GM21576 (cell line): ENCODE results near the gene CYP46A1.

Source experiments
- ATAC-seq: cut with Tn5 transposase; IDR thresholded peaks from one replicate; pipeline ENCODE4 v1.9.1; 2021; ENCODE audit warnings: mild to moderate bottlenecking, moderate library complexity; ENCODE audit not compliant: unreplicated experiment

The CYP46A1 gene

DNA sequence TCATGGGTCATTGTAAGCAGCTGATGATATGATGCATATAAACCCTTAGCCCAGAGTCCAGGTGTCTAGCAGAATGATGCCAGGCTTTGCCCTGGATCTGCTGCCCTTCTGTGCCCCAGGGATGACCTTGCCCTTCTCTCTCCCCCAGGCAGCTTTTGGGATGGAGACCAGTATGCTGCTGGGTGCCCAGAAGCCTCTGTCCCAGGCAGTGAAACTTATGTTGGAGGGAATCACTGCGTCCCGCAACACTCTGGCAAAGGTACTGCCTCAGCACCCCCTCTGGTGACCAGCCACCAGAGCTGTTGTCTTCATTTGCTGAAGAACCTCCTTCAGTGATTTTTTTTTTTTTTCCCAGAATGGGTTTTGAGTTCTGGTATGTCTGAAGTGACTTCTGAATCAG lies 23.3 kb downstream of the CYP46A1 start:
- ATAC-seq = no peak

DNA sequence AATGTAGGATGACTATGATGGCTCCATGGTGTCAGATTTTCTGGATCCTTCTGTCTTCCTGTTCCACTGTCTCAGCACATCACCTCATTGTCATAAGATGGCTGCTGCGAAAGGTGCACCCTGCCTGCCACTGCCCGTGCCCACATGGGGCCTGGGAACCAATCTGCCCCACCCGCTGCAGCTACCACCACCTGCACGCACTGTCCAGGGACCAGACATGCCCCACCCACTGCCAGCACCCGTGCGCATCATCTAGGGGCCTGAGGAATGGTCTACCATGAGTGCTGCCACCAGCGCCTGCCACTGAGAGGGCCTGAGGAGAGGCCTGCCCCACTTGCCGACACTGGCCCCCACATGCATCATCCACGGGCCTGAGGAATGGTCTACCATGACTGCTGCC lies 23.8 kb downstream of the CYP46A1 start:
- no peak for ATAC-seq

DNA sequence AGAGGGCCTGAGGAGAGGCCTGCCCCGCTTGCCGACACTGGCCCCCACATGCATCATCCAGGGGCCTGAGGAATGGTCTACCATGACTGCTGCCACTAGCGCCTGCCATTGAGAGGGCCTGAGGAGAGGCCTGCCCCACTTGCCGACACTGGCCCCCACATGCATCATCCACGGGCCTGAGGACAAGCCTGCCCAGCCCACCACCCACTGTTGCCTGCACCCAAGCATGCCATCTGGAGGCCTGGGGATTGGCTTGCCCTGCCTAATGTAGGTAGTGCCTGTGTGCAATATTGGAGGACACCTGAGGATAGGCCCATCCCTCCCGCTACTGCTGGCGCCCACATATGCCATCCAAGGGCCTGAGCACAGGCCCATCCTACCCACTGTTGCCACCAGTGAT lies 24.4 kb downstream of the CYP46A1 start:
- no peak for ATAC-seq

DNA sequence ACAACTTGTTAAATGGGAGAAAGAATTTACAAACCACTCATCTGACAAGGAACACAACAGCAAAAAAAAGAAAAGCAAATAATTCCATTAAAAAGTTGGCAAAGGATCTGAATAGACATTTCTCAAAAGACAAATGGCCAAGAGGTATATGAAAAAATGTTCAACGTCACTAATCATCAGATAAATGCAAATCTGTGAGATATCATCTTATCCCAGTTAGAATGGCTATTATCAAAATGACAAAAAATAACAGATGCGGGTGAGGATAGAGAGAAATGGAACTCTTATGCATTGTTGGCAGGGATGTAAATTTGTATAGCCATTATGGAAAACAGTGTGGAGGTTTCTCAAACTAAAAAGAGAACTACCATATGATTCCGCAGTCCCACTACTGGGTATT lies 29.9 kb downstream of the CYP46A1 start:
- ATAC-seq = no peak

DNA sequence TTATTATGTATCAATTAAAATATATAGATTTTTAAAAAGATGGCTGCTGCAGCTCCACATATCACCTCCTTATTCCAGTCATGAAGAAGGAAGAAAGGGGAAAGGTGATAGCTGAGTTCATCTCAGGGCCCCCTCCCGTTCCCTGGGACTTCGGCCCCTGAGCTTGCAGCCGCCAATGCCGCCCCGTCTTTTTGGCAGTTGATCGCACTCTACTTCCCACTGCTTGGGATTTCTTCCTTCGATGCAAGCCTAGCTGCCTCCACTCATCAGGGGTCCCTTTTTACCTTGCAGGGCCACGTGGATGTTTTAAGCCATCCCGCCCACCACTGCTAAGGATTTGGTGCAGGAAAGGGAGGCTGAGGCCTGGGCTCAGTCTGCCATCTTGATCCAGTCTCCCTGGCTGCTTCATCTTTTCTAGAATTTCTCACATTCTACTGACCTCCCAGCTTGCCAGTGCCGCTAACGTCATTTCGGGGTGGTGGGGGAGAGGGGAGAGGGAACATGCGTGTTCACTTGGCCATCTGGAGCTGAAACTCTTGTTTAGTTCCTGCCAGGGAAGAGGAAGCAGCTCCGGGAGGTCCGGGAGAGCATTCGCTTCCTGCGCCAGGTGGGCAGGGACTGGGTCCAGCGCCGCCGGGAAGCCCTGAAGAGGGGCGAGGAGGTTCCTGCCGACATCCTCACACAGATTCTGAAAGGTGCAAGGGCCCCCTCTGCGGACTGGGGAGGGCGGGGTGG lies 31.3 kb downstream of the CYP46A1 start:
- ATAC-seq = no peak

DNA sequence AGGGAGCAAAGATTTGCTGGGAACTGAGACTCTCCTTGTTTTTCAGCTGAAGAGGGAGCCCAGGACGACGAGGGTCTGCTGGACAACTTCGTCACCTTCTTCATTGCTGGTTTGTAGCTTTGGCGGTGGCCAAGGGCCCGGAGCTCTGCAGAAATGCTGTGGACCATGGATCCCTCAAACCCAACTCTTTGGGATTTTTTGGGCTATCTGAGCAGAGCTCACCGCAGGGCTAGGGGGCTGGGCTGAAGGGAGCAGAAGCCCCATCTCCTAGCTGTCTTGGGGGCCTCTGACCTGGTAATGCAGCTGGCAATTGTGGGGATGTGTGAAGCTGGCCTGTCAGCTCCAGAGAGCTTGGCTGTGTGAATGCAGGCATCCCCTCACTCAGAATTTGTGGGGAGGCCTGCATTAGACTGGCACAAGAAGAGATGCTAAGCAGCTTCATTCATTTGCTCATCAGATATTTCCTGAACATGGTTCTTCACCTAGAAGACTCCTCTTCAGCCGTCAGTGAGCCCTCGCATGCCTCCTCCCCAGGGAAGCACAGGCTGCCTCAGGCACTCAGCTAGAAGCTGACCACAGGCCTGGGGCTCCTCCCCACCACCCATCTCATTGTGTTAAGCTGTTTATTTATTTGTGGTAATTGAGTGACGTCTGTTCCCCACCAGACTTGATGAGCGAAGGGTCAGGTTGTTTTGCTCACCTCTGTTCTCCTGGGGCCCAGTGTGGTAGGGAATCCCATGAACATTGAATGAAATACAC lies 32.2 kb downstream of the CYP46A1 start:
- no peak for ATAC-seq

DNA sequence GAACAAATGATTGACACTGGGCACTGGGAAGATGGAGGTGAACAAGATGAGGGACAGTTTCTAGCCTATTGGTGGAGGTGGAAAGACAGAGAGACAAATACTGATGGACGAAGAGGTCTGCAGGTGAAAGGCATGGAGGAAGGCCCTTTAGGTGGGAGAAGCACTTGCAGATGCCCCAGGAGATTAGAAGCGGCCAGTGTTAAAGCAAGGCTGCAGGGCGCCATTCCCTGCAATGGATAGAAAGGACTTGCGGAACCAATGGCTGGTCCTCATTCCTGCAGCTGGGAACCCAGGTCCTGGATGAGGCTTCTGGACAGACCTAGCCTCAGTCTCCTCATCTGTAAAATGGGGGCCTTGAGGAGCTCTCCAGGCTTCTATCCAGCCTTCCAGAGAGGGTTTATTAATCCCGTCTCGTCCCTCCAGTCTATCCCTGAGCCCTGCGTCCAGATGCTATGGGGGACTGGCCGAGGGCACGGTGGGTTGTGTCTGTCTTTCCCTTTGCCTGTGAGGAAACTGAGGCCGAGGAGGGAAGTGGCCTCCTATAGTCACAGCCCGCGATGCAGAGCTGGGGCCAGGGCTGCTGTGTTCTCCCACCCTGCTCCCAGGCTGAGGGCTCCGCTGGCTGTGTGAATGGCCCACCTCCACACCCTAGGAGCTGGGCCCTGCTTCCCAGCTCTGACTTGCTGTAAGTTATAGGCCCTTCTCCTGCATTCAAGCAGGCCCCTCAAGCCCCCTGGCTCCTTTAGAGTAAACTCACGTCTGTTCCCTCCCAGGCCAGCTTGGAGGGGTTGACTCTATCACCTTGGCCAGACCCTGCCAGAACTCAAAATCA lies 33.0 kb downstream of the CYP46A1 start:
- no peak for ATAC-seq

DNA sequence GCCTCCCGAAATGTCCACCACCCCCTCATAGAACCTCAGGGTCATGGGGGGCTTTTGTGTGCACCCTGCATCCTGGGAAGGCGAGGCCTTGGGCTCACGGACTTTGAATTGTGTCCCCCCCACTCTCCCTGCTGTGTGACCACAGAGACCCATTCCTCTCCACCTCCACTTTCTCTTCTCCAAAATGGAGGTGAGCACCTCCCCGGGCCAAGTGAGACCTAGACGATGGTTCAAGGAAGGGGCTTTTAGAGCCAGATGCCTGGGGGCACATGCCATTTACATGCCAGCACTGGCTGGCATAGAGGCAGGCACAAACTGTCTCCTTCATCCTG lies 33.5 kb downstream of the CYP46A1 start:
- no peak for ATAC-seq

DNA sequence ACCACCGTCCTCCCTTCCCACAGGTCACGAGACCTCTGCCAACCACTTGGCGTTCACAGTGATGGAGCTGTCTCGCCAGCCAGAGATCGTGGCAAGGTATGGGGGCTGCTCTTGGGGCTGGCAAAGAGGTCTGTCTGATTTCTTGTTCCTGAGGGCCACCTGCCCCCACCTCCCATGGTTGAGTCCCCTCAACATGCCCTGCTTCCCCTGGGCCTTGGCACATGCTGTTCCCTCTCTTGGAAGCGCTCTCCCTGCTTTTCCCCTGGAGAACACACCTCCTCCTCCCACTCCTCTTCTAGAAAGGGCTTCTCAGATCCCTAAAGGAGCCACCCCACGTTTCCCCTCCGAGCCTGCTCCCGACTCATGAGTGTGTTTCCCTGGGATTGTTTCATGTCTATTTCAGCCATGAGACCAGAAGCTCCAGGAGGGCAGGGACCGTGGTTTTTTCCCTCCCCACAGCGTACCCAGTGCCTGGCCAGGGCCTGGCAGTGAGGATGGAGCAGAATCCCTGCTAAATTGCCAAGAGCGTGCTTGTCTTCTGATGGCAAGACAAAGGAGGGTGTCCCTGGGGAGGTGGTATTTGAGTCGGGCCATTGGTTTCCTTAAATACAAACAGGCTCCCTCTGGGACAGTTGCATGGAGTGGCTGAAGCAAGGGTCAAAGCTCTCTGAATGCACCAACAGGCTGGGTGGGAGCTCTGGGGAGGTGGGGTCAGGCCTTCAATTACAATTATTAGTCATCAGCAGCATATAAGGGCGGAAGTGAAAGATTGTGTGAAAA lies 34.1 kb downstream of the CYP46A1 start:
- ATAC-seq = peak; percentile 91

DNA sequence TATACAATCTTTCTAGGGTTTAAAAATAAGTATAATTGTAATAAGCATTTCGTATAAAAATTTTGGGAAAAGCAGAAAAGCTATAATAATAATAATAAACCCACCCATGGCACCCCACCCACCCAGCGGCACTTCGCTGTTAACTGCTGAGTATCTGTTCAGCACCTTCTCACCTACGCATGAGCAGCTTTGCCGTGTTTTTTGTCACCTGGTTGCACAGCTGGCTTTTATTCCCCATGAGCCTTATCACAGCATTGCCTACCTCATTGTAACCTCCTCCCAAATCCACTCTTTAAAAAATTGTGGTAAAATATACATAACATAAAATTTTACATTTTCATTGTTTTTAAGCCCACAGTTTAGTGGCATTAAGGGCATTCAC lies 34.7 kb downstream of the CYP46A1 start:
- ATAC-seq = peak; percentile 54

DNA sequence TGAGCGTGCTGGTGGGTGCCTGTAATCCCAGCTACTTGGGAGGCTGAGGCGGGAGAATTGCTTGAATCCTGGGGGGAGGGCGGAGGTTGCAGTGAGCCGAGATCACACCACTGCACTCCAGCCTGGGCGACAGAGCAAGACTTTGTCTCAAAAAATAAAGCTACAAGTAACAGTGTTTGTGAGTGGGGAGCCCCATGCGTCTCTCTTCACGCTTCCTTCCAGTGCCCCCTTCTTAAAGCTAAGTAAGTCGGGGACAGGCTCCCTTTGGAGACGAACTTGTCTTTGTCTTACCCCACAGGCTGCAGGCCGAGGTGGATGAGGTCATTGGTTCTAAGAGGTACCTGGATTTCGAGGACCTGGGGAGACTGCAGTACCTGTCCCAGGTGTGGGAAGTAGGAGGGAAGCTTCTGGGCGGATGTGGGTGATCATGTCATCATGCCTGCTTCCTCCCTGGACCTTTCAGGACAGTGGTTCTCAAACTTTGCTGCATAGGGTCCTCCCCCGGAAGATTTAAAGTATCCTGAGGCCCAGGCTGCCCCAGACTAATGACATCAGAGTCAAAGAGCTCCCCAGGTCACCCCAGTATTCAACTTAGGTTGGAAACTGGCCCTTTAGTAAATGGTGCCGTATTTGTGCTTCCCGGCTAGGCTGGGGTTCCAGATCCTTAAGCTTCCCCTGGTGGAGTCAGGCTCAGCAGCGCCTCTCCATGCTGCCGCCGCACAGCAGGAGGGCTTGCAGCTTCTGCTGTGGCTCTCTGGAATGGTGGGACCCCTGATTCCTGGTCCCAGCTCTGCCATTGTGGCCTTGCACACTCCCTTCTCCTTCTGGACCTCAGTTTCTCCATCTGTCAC lies 37.1 kb downstream of the CYP46A1 start:
- ATAC-seq = no peak

DNA sequence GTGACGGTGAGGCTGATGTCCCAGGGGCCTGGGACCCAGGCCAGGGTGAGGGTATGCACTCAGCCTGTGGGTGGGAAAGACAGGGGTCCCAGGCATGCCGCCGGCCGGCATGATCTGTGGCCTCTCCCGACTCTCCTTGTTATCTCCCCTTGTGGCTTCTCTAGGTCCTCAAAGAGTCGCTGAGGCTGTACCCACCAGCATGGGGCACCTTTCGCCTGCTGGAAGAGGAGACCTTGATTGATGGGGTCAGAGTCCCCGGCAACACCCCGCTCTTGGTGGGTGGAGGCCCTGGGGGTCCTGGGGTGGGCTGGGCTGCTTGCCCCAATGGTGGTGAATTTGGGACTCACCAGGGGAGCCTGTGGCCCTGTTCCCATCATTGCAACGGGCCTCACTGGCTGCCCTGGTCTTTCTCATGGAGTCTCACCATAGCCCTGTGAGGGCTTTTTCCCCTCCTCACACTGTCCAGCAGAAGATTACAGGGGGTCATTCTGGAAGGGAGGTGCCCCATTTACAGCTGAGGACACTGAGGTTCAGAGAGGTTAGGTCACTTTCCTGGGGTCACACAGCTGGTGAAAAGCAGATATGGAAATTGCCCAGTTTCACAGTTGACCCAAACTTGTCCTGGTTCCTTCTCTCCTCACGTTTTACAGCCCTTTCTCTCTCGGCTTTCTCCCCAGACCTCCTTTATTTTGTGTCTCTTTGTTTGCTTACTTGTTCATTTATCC lies 37.9 kb downstream of the CYP46A1 start:
- no peak for ATAC-seq

DNA sequence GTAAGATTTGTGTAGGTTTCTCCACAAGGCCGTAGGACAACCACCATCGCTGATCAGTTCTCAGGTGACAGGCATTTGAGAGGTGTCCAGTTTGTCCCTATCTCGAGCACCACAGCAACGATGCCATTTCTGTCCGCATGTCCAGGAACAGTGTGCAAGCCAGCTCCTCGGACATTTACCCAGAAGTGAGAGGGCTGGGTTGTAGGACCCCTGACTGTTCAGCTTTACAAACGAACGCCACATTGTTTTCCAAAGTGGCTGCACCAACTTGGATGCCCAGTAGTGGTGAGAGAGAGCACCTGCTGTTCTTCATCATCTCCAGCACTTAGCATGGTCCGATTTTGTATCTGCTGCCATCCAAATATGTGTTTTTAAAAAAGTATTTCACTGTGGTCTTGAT lies 38.6 kb downstream of the CYP46A1 start:
- ATAC-seq = no peak

DNA sequence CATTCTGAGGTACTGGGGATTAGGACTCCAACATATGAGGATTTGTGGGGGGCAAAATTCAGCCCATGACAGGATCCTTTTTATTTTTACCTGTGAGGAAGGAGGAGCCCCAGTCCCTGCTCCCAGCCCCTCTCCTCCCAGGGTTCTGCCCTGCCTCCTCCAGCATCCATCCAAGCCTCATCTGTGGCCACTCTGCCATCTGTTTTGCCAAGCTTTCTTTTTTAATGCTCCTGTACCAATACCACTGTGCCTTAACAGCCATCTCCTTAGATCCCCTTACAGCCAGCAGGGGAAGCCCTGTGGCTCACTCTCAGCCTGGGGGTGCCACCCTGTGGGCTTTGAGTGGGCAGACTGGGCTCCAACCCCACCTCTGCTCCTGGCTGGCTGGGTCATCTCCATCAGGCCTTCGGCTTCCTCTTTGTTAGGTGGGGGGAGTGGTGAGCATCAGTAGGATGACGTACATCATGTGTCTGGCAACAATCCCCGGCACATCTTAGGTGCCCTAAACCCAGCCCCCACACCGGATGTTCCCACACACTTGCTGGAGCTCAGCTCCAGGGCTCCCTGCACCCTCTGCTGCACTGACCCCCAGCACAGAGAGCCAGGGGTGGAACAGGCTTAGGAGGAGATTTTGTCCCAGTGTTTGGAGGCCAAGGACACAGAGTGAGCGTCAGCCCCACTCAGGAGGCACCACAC lies 40.2 kb downstream of the CYP46A1 start:
- ATAC-seq = no peak

DNA sequence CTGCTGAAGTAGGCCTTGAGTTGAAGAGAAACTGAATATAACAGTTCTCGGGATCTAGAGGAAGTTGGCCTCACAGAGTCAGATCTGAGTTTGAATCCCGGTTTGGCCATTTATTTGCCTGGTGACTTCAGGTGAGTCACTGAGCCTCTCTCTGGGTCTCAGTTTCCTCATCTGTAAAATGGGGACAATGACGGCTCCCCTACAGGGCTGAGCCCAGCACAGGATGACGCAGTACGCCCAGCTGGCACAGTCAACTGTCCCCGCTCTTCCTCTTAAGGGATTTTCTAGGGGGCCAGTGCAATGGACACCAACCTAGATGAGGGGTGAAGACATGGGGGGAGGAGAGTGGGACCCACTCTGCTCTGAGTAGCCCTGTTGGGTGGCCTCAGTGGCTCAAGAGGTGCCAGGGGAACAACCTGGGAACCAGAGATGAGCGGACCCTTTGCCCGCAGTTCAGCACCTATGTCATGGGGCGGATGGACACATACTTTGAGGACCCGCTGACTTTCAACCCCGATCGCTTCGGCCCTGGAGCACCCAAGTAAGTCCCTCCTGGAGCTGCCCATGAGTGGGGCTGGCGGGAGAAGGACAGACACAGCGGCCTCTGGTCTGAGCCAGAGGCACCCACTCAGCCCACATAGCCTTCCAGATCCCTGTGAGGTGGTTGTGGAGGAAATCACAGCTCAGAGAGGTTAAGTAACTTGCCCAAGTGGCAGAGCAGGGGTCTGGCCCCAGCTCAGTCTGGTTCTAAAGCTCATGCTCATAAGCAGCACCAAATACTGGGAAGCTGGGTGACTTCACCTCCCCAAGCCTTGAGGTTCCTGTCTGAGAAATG lies 41.1 kb downstream of the CYP46A1 start:
- ATAC-seq = no peak

DNA sequence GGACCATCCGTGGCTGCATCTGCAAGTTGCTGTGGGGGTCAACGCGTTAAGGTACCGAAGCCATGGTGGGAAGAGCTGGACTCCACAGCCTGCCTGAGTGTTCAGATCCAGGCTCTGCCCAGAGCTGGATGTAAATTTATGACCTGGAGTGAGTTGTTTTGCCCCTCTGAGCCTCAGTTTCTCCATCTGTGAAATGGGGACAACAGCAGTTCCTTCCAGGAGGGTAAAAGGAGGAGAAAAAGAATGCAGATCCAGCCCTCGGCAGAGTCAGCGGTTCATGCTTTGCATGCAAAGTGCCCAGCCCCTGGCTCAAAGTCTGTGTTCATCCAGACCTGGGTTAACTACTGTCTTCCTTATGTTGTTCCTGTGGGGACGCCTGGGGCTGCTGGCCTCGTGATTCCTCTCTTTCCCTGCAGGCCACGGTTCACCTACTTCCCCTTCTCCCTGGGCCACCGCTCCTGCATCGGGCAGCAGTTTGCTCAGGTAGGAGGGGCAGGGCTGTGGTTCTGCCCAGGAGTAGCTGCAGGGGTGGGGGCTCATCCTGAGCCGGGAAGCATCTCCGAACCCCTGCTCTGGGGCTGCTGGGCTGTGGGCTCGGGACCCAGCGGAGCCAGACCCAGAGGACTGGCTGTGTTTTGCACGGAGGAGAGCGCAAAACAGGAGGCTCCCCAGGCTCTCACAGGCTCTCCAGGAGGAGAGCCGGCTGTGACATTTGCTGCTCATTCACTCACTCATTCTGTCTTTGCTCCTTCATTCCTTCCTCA lies 41.9 kb downstream of the CYP46A1 start:
- ATAC-seq = no peak

DNA sequence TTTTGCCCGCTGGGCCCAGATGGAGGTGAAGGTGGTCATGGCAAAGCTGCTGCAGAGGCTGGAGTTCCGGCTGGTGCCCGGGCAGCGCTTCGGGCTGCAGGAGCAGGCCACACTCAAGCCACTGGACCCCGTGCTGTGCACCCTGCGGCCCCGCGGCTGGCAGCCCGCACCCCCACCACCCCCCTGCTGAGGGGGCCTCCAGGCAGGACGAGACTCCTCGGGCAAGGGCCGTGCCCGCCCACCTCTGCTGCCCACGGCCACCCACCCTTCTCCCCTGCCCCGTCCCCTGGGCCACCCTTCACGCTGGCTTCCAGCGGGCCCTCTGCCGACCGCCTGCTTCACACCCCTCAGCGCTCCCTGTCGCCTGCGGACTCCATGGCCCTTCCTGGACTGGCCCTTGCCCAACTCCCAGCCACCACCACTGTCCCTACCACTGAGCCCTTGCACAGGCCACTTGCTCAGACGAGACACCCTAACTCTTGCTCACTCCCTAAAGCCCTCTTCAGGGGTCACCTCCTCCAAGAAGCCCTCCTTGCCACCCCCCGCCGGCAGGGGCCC lies 42.5 kb downstream of the CYP46A1 start:
- ATAC-seq = no peak
